ENCODE results near the gene BEAN1.
A peak's percentile ranks its signal among the peaks of the same experiment; 100 is the strongest.

BEAN1 gene

GRCh38 chr16:66427036-66427860 lies at the start of gene BEAN1:
Gene BEAN1 (plus strand): TSS chr16:66427295. CDS start chr16:66437677, 10,382 bp downstream.
- peak; percentile 62 for FAIRE-seq
- peak; percentile 54 for DNase-seq (ENCODE audit: insufficient read length, low spot score)

- no peak for DNase-seq (ENCODE audit: insufficient read length, low spot score)
- FAIRE-seq, result no peak
Measured at GRCh38 chr16:66377324-66377723, 49.8 kb upstream of the BEAN1 start.

- DNase-seq (ENCODE audit: insufficient read length, low spot score) (no peak), FAIRE-seq (peak; percentile 28)
Measured at GRCh38 chr16:66378741-66379570, 48.1 kb upstream of the BEAN1 start.

GRCh38 chr16:66379571-66379941 lies 47.5 kb upstream of the BEAN1 start:
- FAIRE-seq (peak; percentile 63), DNase-seq (ENCODE audit: insufficient read length, low spot score) (no peak)

GRCh38 chr16:66380421-66380820 lies 46.7 kb upstream of the BEAN1 start:
- no peak for DNase-seq (ENCODE audit: insufficient read length, low spot score)
- peak; percentile 92 for FAIRE-seq

GRCh38 chr16:66381585-66382170 lies 45.4 kb upstream of the BEAN1 start:
- no peak for FAIRE-seq
- DNase-seq (ENCODE audit: insufficient read length, low spot score), result no peak

GRCh38 chr16:66382171-66382965 lies 44.7 kb upstream of the BEAN1 start:
- FAIRE-seq, result peak; percentile 66
- DNase-seq (ENCODE audit: insufficient read length, low spot score), result peak; percentile 83

GRCh38 chr16:66382966-66383299 lies 44.2 kb upstream of the BEAN1 start:
- DNase-seq (ENCODE audit: insufficient read length, low spot score), result peak; percentile 93
- FAIRE-seq, result no peak

- no peak for FAIRE-seq
Measured at GRCh38 chr16:66383551-66383950, 43.5 kb upstream of the BEAN1 start.

GRCh38 chr16:66385415-66385814 lies 41.7 kb upstream of the BEAN1 start:
- FAIRE-seq, result no peak
- no peak for DNase-seq (ENCODE audit: insufficient read length, low spot score)

More at GRCh38 chr16:66383551-66383950, 43.5 kb upstream of the BEAN1 start:
- no peak for DNase-seq (ENCODE audit: insufficient read length, low spot score)

GRCh38 chr16:66386629-66387622 lies 40.2 kb upstream of the BEAN1 start:
- peak; percentile 72 for FAIRE-seq
- DNase-seq (ENCODE audit: insufficient read length, low spot score), result no peak

GRCh38 chr16:66387817-66388332 lies 39.2 kb upstream of the BEAN1 start:
- FAIRE-seq, result no peak
- DNase-seq (ENCODE audit: insufficient read length, low spot score), result no peak

GRCh38 chr16:66388350-66389139 lies 38.5 kb upstream of the BEAN1 start:
- FAIRE-seq, result peak; percentile 4
- DNase-seq (ENCODE audit: insufficient read length, low spot score), result no peak

- FAIRE-seq, result no peak
- no peak for DNase-seq (ENCODE audit: insufficient read length, low spot score)
Measured at GRCh38 chr16:66389256-66390176, 37.6 kb upstream of the BEAN1 start.

GRCh38 chr16:66390346-66391108 lies 36.6 kb upstream of the BEAN1 start:
- no peak for DNase-seq (ENCODE audit: insufficient read length, low spot score)
- peak; percentile 81 for FAIRE-seq

All from HTR-8/SVneo (cell line).